ENCODE results near the gene FASTKD3. TPM values are rescaled to one million over a fixed set of nuclear protein-coding genes. Genes with fewer than 3 reads are reported as not detected.

The FASTKD3 gene
- total RNA-seq, 1 experiment from 2014 or later: 9.9 TPM

DNA sequence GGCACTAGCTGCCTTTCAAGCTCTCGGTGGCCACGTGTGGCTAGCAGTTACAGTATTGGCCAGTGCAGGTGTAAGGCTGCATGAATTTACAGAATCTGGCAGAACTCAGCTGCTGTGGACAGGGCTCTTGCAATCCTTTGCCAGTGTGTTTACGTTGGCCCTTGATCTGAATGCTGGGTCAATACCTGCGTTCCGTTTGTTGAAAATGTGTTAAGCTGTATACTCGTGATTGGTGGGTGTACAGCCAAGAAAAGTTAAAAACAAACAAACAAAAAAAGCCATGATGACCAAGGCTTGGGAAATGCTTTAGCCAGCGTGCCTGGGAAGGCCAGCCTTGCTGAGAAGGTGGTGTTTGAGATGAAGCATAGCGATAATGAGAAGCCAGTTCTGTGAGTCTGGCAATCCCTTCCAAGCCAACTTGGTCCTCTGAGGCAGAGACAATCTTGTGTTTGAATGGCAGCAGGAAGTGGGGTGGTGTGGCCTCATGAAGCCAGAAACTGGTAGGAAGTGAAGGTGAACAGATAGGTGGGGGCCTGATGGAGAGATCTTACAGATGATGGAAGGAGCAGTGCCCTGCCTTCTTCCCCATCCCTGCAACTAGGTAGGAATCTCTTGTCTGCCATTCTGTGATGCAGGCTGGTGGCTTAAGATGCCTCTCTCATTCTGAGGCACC is 17.1 kb downstream of the FASTKD3 start:
- DNase-seq (ENCODE audit: low read depth, low spot score): no peak
- H3K36me3 ChIP-seq (ENCODE audit: control insufficient read depth, insufficient read depth, low read length): no peaks in the 10 kb centered on the region
- in situ Hi-C loops (cut with HindIII; ENCODE audit: low pct_unique_long_range_greater_than_20kb, low sequenced_read_pairs): no loop called here

DNA sequence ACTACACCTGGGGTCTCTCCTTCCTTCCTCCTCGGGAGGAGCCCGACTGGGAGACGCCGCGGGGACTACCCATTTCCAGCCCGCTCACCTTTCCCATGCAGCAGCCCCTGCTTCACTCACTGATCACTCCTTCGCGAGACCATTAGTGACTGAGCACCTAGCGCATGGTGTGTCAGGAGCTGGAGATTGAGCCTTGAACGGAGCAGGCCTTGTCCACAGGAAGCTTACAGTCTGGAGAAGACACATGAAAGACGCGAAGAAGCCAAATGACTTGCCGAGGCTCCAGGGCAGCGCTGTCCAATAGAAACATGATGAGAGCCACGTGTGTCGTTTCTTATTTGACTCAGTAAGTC is 17.6 kb downstream of the FASTKD3 start:
- CTCF ChIA-PET: no interaction called here
- intact Hi-C loops (cut with micrococcal nuclease; ENCODE audit: unreplicated experiment) (no loop called here), in situ Hi-C loops (cut with HindIII; ENCODE audit: low pct_unique_long_range_greater_than_20kb, low sequenced_read_pairs) (no loop called here)
- Histone ChIP-seq H3K9me3 (ENCODE audit: control insufficient read depth, insufficient read depth, low read depth, low read length) (no peaks in the 10 kb centered on the region), H3K4me1 (ENCODE audit: control insufficient read depth, insufficient read depth, low read length) (no peaks in the 10 kb centered on the region; the same call in 1 of the 2 replicates), H3K4me3 (ENCODE audit: low read depth in 2 of 2, low read length in 2 of 2) (peak overlapping the region; percentile 47 to 53), H3K36me3 (ENCODE audit: control insufficient read depth, insufficient read depth, low read length) (no peaks in the 10 kb centered on the region), H3K27me3 (ENCODE audit: control insufficient read depth, insufficient read depth, low read length) (no peaks in the 10 kb centered on the region), H3K27ac (ENCODE audit: low read length) (no peak overlapping the region)
- POLR2A ChIA-PET: interaction anchor here (0.8 kb wide), 1 partner anchor 17 kb away, joined by 6 read pairs; no protein-coding TSS in a partner anchor
- no TSS peak for BruUV-seq (replicated peaks)
- ATAC-seq: peak; percentile 53; the same call in 1 of the 2 replicates
- TF ChIP-seq TCF7L2 (IDR thresholded peaks at IDR 0.05; ENCODE audit: low read depth, low read length): no peak
- TF ChIP-seq, protein P1, sequence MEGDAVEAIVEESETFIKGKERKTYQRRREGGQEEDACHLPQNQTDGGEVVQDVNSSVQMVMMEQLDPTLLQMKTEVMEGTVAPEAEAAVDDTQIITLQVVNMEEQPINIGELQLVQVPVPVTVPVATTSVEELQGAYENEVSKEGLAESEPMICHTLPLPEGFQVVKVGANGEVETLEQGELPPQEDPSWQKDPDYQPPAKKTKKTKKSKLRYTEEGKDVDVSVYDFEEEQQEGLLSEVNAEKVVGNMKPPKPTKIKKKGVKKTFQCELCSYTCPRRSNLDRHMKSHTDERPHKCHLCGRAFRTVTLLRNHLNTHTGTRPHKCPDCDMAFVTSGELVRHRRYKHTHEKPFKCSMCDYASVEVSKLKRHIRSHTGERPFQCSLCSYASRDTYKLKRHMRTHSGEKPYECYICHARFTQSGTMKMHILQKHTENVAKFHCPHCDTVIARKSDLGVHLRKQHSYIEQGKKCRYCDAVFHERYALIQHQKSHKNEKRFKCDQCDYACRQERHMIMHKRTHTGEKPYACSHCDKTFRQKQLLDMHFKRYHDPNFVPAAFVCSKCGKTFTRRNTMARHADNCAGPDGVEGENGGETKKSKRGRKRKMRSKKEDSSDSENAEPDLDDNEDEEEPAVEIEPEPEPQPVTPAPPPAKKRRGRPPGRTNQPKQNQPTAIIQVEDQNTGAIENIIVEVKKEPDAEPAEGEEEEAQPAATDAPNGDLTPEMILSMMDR (IDR thresholded peaks at IDR 0.05): 0 out of 2 replicates have a peak, but pooled peaks have one; percentile 16
- TF ChIP-seq, protein P2, sequence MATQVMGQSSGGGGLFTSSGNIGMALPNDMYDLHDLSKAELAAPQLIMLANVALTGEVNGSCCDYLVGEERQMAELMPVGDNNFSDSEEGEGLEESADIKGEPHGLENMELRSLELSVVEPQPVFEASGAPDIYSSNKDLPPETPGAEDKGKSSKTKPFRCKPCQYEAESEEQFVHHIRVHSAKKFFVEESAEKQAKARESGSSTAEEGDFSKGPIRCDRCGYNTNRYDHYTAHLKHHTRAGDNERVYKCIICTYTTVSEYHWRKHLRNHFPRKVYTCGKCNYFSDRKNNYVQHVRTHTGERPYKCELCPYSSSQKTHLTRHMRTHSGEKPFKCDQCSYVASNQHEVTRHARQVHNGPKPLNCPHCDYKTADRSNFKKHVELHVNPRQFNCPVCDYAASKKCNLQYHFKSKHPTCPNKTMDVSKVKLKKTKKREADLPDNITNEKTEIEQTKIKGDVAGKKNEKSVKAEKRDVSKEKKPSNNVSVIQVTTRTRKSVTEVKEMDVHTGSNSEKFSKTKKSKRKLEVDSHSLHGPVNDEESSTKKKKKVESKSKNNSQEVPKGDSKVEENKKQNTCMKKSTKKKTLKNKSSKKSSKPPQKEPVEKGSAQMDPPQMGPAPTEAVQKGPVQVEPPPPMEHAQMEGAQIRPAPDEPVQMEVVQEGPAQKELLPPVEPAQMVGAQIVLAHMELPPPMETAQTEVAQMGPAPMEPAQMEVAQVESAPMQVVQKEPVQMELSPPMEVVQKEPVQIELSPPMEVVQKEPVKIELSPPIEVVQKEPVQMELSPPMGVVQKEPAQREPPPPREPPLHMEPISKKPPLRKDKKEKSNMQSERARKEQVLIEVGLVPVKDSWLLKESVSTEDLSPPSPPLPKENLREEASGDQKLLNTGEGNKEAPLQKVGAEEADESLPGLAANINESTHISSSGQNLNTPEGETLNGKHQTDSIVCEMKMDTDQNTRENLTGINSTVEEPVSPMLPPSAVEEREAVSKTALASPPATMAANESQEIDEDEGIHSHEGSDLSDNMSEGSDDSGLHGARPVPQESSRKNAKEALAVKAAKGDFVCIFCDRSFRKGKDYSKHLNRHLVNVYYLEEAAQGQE (IDR thresholded peaks at IDR 0.05; ENCODE audit: insufficient read depth in 1 of 2, low read depth in 2 of 2, low read length in 1 of 2): no peak
- no peak for DNase-seq (ENCODE audit: low read depth, low spot score)

More for the DNA sequence above, 17.1 kb downstream of the FASTKD3 start:
- CTCF ChIA-PET: no interaction called here
- ATAC-seq: 0 out of 2 replicates have a peak, but pooled peaks have one; percentile 28
- H3K4me1 ChIP-seq (ENCODE audit: control insufficient read depth, insufficient read depth, low read length): no peaks in the 10 kb centered on the region; the same call in 1 of the 2 replicates
- no peaks in the 10 kb centered on the region for H3K9me3 ChIP-seq (ENCODE audit: control insufficient read depth, insufficient read depth, low read depth, low read length)
- BruUV-seq (replicated peaks): no TSS peak
- no peak overlapping the region for H3K27ac ChIP-seq (ENCODE audit: low read length)
- POLR2A ChIA-PET: no interaction called here
- intact Hi-C loops (cut with micrococcal nuclease; ENCODE audit: unreplicated experiment): no loop called here
- H3K27me3 ChIP-seq (ENCODE audit: control insufficient read depth, insufficient read depth, low read length): no peaks in the 10 kb centered on the region
- peak overlapping the region in 1 of 2 experiments; percentile 53; a peak in 1 of 4 replicates for H3K4me3 ChIP-seq (ENCODE audit: low read depth in 2 of 2, low read length in 2 of 2)
- TF ChIP-seq, protein P1 (IDR thresholded peaks at IDR 0.05): no peak
- TF ChIP-seq TCF7L2 (IDR thresholded peaks at IDR 0.05; ENCODE audit: low read depth, low read length) (no peak), SIN3A (IDR thresholded peaks at IDR 0.05; ENCODE audit: borderline replicate concordance, insufficient read depth, low read depth, low read length) (no peak), POLR2AphosphoS5 (IDR thresholded peaks at IDR 0.05; ENCODE audit: low read depth, low read length) (no peak)
- TF ChIP-seq, protein P2 (IDR thresholded peaks at IDR 0.05; ENCODE audit: insufficient read depth in 1 of 2, low read depth in 2 of 2, low read length in 1 of 2): no peak

Data from Panc1 (cell line).